Dedifferentiated amniotic fluid mesenchymal stem cell (primary cell): Measurements from ENCODE around the gene PRDM15.
A peak's percentile ranks its signal among the peaks of the same experiment; 100 is the strongest.
"Not testable (repeated sequence)": the region's sequence is repeated elsewhere in the genome, so short reads cannot be mapped to it uniquely, and the experiment has no call there.

ENCODE experiments used
- DNase-seq: peaks from one replicate; pipeline ENCODE4 v3.0.0-alpha.2; 2016; ENCODE audit errors: extremely low spot score

Gene PRDM15

GRCh38 chr21:41806773-41807172 lies 72.4 kb downstream of the PRDM15 start:
- no peak for DNase-seq

DNA sequence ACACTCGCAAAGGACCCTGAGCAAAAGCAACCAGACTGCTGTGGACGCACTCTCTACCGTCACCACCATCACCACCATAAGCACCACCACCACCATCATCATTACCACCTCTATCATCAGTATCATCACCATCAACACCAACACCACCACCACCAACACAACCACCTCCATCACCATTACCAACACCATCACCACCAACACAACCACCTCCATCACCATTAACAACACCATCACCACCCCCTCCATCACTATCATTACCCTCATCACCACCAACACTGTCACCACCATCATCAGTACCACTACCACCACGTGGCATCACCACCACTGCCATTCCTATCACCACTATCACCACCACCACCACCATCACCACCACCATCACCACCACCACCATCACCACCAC lies 73.5 kb downstream of the PRDM15 start:
- DNase-seq = no peak

- DNase-seq = no peak
These were observed 74.1 kb downstream of the PRDM15 start for GRCh38 chr21:41805038-41805437.

DNA sequence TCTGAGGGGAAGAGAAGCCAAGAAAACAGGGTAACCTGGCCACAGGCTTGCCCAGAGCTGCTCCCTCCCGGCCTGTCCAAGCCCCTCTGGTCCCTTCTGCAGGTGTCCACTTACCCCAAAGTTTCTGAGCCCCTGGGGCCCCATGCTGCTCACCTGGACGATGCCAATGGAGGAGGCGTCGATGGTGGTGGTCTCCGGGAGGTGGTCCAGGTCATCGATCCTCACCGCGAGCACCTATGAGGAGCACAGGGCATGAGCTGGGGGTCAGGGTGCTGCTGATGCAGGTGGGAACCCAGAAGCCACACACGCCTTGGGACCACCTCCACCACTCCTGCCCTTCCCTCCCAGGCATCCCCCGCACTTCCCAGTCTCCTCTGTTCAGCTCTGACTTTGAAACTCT lies 74.8 kb downstream of the PRDM15 start:
- DNase-seq = no peak

GRCh38 chr21:41803316-41803715 lies 75.8 kb downstream of the PRDM15 start:
- DNase-seq = no peak

DNA sequence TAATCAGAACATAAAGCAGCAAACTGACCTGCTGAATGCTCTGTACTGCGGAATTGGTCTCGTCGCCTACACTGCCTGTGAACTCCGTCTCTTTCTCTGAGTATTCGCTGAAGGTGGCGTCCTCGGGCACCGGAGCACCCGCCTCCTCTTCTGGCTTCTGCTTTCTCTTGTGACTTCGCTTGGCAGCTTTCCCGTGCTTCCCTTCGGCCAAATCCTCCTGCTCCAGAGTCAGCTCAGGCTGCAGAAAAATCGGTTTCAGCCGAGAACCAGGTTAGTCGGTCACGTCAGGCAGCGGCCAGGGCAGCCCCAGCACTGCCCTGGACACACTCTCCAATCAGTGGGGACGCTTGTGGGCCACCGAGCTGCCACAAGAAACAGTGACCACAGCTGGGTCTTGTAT lies 76.5 kb downstream of the PRDM15 start:
- DNase-seq = peak; percentile 26

DNA sequence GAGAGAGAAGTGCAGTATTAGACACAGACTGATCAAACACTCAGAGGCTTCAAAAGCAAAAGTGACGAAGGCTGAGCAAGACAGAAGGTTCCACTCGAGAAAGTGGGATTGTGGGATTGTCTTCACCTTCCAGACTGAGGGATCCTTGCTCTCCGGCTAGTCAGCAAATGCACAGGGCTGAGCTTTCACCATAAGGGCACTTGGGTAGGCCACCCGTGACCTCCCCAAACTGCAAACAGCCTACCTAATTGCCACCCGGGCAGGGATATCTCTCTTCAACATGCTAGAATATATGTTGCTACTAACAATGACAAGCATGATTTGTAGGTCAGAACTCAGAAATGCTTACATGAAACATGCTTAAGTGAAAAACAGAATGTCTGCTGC lies 77.0 kb downstream of the PRDM15 start:
- no peak for DNase-seq

DNA sequence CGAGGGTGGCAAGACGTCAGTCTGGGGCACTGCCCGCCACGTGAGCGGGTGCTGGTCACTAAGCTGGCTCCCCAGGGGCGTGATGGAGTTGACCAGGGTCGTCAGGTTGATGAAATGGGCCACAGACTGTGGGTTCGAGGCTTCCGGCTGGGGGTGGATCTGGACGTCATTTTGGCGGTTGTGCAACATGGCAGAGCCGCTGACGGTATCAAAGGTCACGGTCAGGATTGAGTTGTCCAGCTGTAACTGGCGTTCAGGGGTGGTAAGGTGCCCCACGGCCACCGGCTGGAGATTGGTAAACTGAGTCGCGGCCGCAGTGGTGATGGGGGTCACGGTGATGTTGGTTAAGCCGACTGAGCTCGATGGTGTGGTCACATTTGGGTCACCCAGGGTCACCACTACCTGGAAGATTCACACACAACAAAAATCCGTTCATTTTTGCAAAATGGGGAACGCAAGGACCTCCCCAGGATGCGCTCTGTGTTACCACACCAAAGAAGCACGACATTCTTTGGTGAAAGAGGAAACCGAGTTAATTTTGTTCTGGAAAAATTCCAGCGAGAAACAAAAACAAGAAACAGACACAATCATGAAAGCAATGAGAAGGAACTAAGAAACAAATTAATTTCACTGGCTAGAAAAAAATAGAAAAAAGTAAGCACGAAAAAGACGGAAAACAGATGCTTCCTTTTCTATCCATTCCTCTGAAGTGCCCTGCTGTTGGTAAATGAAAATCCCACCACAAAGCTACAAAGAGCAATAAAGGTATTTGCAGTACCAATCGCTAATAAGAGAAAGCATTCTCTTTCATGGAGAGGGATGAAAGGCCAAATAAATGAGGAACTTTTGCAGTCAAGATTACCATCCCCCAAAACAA lies 77.6 kb downstream of the PRDM15 start:
- no peak for DNase-seq

GRCh38 chr21:41800425-41801320 lies 78.5 kb downstream of the PRDM15 start:
- no peak for DNase-seq

GRCh38 chr21:41799763-41800162 lies 79.4 kb downstream of the PRDM15 start:
- no peak for DNase-seq

DNA sequence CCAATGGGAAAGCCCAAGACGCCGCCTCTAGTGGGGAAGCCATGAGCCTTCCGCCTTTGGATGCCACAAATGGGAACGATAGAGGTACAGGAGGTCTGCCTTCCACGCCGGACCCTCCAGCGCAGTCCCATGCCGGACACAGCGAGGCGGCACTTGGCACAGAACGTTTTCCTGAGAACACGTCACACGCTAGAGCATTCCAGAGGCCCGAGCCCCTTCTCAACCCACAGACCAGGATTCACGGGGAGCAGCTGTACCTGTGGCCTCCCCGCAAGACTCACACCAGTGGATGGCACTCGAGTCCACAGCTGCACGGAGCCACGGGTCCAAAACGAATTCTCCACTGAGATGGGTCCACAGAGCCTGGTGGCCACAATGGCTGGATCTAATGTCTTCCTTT lies 80.8 kb downstream of the PRDM15 start:
- DNase-seq = no peak

- no peak for DNase-seq
These were observed 82.6 kb downstream of the PRDM15 start for GRCh38 chr21:41796476-41797080.

GRCh38 chr21:41795726-41796125 lies 83.4 kb downstream of the PRDM15 start:
- no peak for DNase-seq

DNA sequence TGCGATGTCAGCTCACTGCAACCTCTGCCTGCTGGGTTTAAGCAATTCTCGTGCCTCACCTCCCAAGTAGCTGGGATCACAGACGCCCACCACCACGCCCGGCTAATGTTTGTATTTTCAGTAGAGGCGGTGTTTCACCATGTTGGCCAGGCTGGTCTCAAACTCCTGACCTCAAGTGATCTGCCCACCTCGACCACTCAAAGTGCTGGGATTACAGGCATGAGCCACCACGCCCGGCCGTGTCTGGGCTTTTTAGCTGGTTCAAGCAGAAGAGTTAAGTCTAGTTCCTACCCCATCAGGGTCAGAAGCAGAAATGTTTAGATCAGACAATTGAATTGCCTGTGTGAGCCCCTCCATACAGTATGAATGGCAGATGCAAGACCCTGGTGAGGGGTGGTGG lies 84.5 kb downstream of the PRDM15 start:
- DNase-seq = no peak

DNA sequence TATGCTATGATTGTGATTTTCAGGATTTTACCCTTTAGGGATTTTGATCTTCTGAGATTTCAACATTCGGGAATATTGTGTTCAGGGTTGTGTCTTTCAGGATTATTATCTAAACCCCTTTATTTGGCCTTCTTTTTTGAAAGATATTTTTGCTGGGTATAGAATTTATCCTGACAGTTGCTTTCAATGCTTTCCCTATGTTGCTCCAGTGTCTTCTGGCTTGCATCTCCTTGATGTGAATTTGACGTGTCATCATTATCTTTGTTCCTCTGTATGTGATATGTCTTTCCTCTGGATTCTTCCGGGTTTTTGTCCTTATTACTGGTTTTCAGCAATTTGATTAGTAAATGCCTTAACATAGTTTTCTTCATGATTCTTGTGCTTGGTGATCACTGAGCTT lies 86.4 kb downstream of the PRDM15 start:
- no peak for DNase-seq

- DNase-seq = peak; percentile 59
These were observed 92.6 kb downstream of the PRDM15 start for GRCh38 chr21:41786509-41786987.

DNA sequence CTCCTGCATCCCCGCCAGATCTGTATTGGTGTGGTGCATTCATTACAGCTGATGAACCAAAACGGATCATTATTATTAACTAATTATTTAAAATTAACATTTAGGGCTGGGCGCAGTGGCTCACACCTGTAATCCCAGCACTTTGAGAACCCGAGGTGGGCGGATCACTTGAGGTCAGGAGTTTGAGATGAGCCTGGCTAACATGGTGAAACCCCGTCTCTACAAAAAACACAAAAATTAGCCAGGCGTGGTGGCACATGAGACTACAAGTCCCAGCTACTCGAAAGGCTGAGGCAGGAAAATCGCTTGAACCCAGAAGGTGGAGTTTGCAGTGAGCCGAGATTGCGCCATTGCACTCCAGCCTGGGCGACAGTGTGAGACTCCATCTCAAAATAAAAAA lies 93.9 kb downstream of the PRDM15 start:
- not testable (repeated sequence) for DNase-seq

- DNase-seq = no peak
These were observed 94.6 kb downstream of the PRDM15 start for GRCh38 chr21:41784456-41785102.

- no peak for DNase-seq
These were observed 95.5 kb downstream of the PRDM15 start for GRCh38 chr21:41783476-41784180.

- DNase-seq = no peak
These were observed 98.1 kb downstream of the PRDM15 start for GRCh38 chr21:41781050-41781410.
